ENCODE measurements around the gene REC8.

REC8 gene

DNA sequence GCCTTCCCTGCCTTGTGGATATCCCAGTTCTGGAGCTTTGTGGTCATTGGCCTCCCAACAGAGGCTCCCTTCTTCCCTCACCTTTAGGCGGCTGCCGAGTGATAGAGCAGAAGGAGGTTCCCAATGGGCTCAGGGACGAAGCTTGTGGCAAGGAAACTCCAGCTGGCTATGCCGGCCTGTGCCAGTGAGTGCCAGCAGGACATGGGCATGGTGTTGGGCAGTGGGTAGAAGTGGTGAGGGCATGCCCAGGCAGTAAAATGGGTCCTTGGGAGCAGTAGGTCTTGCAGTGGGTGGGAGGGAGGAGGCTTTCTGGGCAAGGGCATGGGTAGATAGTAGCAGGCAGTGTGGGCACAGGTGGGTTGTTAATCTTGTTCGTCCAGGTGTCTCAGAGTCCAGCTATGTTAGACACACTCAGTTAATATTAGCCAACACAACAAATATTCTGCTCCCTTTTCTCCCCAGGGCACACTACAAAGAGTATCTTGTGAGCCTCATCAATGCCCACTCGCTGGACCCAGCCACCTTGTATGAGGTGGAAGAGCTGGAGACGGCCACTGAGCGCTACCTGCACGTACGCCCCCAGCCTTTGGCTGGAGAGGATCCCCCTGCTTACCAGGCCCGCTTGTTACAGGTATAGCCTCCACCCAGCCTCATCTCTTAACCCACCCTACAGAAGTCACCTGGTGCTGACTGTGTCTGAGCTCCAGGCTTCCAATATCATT lies 11.9 kb upstream of the REC8 start:
- DNase-seq (ENCODE audit: low read depth): no peak

- DNase-seq (ENCODE audit: low read depth): no peak
These were observed 11.4 kb upstream of the REC8 start for GRCh38 chr14:24160499-24160849.

- peak; percentile 80 for DNase-seq (ENCODE audit: low read depth)
These were observed 10.8 kb upstream of the REC8 start, which contains the start of gene IRF9 for GRCh38 chr14:24160850-24161804. Gene IRF9 (plus strand): TSS chr14:24161265. CDS start chr14:24162145, 880 bp downstream.

GRCh38 chr14:24162093-24162492 lies 9.8 kb upstream of the REC8 start:
- DNase-seq (ENCODE audit: low read depth): no peak

- no peak for DNase-seq (ENCODE audit: low read depth)
These were observed 7.3 kb upstream of the REC8 start for GRCh38 chr14:24164518-24164991.

- DNase-seq (ENCODE audit: low read depth): no peak
These were observed 6.1 kb upstream of the REC8 start for GRCh38 chr14:24165785-24166184.

- DNase-seq (ENCODE audit: low read depth): no peak
These were observed 4.3 kb upstream of the REC8 start for GRCh38 chr14:24167469-24168114.

GRCh38 chr14:24172261-24172860 lies 481 bp downstream of the REC8 start:
- no peak for DNase-seq (ENCODE audit: low read depth)

DNA sequence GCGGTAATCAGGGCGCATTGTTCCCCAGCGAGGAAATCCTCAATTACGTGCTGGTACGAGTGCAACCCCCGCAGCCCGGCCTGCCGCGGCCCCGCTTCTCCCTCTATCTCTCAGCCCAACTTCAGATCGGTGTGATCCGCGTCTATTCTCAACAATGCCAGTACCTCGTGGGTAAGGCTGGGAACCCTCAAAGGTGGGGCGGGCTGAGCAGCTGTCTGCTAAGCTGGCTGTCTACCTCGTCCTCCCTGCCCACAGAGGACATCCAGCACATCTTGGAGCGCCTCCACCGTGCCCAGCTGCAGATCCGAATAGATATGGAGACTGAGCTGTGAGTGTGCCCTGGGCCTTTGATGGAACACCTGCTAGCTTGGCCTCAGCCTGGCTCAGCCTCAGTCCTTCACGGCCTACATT lies 996 bp downstream of the REC8 start:
- no peak for DNase-seq (ENCODE audit: low read depth)

DNA sequence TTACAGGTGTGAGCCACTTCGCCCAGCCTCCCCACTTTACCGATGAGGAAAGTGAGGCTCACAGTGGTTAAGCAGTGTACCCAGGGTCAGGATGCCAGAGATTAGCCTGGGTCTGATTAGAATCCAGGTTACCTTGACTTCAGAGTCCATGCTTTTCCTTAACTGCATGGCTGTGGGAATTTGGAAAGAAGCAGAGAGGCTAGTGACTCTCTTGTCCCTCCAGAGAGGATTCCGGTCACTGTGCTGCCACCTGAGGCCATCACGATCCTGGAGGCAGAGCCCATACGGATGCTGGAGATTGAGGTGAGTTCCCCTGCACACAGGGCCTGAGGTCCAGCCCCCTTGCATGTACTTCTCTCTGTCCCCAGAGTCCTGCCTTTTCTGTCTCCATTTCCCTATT lies 4.7 kb downstream of the REC8 start:
- DNase-seq (ENCODE audit: low read depth): no peak

DNA sequence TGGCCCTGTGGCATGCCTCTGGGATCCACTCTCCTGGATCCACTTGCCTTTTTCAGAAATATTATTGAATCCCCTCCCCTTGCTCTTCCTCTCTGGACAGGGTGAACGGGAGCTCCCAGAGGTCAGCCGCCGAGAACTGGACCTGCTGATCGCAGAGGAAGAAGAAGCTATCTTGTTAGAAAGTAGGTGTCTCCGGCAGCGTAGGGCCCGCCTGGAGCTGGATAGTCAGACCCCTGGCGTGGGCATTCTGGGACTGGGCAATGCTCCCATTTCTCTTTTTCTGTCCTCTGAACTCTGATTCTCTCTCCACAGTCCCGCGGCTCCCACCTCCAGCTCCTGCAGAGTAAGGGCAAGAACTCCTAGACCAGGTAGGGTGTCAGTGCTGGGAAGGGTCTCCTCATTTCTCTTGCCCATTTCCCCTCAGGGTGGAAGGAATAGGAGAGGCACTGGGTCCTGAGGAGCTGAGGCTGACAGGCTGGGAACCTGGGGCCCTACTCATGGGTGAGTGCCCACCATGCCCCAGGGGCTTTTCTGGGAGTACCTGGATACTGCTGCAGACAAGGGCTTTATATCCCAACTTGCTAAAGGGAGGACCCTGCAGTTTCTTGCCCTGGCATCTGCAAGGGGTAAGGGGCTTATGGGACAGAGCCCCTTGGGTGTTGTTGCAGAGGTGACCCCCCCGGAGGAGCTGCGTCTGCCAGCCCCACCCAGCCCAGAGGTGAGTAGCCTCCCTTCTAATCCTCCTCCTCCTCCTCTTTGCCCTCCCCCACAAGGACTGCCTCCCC lies 5.4 kb downstream of the REC8 start:
- no peak for DNase-seq (ENCODE audit: low read depth)

GRCh38 chr14:24177891-24178290 lies 6.0 kb downstream of the REC8 start:
- no peak for DNase-seq (ENCODE audit: low read depth)

- no peak for DNase-seq (ENCODE audit: low read depth)
These were observed 6.7 kb downstream of the REC8 start for GRCh38 chr14:24178399-24179178.

- no peak for DNase-seq (ENCODE audit: low read depth)
These were observed 7.5 kb downstream of the REC8 start for GRCh38 chr14:24179294-24179960.

- peak; percentile 76 for DNase-seq (ENCODE audit: low read depth)
These were observed 8.3 kb downstream of the REC8 start for GRCh38 chr14:24179961-24180796.

DNA sequence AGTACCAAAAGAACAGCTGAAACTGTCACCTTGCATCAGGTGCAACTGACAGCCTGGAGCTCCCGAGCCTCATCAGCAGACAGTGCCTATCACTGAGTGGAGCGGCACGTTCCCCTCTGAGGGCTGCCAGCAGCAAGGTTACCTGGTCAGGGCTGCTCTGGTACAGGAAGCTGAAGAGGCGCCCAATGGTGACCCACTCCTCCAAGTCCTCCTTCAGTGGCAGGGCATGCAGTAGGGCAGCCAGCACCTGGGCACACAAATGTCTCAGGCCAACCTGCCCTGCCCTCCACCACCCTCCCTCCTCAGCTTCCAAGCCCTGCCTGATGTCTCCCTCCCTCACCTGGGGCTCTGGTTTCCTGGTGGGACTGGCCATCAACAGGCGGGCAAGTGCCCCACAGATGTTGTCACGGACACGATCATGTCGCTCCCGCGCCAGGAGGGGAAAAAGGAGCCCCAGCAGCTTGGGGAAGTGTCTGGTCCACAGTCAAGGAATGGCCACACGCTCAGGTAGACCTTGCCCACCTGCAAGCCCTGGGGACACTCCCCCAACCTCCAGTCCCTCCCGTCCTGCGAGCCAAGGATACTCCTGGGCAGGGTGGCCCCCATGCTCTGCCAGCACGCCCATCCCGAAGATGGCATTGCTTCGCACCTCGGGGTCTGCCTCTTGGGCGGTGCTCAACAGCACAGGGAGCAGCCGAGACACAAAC lies 9.6 kb downstream of the REC8 start:
- no peak for DNase-seq (ENCODE audit: low read depth)

- no peak for DNase-seq (ENCODE audit: low read depth)
These were observed 10.4 kb downstream of the REC8 start for GRCh38 chr14:24182110-24182882.

Measured in GM04503 (cell line).